Cardiac fibroblast (primary cell): ENCODE measurements around the gene SLC35G6.

ENCODE experiments used
- DNase-seq, 2 donors: peaks; one replicate each; pipeline versions ENCODE4 v3.0.0 to v3.0.0-alpha.2; 2010; ENCODE audit warnings: low read depth in 2 of 2
- H3K4me3 ChIP-seq, 2 donors: replicated peaks in 1 of 2; 1 replicate in 1 of 2; 2 replicates in 1 of 2; pipeline ENCODE4 v1.5.1; 2011; ENCODE audit warnings: low read depth in 2 of 2, low read length in 2 of 2, mild to moderate bottlenecking in 2 of 2, moderate library complexity in 1 of 2
- CTCF ChIP-seq: IDR thresholded peaks from one replicate; pipeline ENCODE4 v1.5.1; 2011; ENCODE audit warnings: low read depth, mild to moderate bottlenecking, low read length, inconsistent platforms

The SLC35G6 gene

GRCh38 chr17:7475764-7476422 is 5.4 kb upstream of the SLC35G6 start:
- no peak for TF ChIP-seq CTCF
- no peak overlapping the region for H3K4me3 ChIP-seq
- DNase-seq, result peak; percentile 37 to 49

DNA sequence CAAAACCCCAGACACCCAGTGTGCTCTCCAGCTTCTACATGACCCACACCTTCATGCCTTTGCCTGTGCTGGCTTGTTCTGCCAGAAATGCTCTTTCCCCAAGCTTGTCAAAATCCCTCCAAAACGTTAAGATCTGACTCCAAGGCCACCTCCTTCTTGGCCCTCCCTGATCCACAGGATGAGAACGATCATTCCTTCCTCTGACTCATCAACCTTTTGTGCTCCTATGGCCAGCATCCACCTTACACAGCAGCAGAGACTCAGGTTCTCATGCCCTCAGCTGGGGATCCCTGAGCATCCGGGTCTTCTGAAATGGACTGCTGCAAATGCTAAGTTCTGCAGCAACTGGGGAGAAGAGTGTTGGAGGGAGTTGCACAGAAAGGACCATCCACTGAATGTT is 4.8 kb upstream of the SLC35G6 start:
- DNase-seq, result peak; percentile 31 to 70
- no peak for TF ChIP-seq CTCF
- no peak overlapping the region for H3K4me3 ChIP-seq

- TF ChIP-seq CTCF, result no peak
- no peak for DNase-seq
- no peak overlapping the region for H3K4me3 ChIP-seq
Measured at GRCh38 chr17:7476951-7477350, 4.3 kb upstream of the SLC35G6 start.

DNA sequence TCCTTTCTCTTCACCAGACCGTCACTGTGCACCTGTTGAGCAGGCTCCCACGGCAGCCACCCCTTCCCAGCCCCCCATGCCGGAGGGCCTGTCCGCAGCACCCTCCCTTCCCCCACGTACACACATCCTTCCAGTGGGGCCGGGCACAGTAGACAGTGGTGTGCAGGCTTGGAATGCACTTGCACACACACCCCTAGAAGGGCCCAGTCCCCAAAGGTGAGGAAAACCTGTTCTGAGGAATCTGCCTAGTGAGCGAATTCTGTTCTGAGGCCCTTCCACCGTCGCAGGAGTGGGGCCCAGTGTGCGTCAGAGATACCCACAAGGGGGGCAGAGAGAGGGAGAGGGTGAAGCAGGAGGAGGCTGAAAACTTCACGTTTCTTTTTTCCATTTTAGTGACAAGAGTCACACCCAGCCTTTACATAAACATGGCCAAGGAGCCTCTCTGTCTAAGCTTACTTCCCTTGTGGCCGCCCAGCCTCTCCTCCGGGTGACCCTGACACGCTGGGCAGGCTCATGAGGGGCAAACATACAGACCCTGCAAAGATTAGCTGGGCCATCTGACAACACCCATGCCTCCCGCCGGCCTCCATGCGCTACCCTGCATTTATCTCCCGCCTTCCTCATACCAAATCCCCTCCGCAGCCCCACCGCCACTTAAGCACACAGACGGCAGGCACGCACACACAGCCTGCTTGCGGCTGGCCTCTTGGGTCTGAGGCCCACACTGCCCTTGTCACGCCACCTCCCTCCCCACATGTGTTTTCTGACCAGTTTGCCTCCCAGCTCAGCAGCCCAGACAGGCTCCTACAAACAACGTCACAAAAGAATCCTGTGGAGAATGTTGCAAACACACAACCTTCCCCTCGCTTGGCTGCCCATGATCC is 3.6 kb upstream of the SLC35G6 start:
- no peak for TF ChIP-seq CTCF
- peak; percentile 76 to 77 for DNase-seq
- H3K4me3 ChIP-seq, result peak overlapping the region; percentile 73 to 79

DNA sequence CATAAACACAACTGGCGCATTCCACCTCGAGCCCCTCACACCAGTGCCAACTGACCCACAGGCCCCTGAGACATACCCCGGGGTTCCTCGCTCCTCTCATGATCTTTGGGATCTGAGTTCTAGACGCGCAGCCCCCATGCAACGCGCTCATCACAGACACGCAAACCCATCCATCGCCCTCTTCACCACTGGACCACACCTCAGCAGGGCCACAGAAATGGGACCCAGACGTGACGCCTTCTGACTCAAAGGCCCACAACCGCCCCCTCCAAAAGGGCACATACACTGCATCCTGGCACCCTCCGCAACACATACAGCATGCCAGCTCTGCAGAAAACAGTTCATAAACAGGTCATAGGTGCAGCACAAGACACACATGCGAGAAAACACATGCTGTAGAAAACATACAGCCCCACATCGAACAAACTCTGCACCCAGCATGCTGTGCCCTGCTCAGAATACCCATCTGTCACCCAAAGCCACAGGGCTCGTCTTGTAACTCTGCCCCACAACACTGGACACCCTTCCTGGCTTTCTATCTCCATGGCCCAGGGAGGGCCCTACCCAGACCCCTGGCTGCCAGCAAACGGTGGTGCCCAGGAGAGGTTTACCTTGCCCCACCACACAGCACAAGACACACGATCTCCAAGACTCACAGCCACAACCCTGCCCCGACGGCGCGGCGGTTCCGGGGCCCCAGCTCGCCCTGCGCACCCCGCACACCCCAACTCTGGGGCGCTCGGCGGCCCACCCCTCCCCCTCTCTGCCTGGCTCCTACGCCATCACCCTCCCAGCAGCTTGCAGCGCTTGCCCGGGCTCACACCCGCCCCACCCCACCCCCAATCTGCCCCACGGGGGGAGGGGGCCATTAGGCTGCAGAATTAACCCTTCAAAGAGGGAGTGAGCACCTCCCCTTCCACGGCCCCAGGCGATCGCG is 2.7 kb upstream of the SLC35G6 start:
- no peak for TF ChIP-seq CTCF

DNA sequence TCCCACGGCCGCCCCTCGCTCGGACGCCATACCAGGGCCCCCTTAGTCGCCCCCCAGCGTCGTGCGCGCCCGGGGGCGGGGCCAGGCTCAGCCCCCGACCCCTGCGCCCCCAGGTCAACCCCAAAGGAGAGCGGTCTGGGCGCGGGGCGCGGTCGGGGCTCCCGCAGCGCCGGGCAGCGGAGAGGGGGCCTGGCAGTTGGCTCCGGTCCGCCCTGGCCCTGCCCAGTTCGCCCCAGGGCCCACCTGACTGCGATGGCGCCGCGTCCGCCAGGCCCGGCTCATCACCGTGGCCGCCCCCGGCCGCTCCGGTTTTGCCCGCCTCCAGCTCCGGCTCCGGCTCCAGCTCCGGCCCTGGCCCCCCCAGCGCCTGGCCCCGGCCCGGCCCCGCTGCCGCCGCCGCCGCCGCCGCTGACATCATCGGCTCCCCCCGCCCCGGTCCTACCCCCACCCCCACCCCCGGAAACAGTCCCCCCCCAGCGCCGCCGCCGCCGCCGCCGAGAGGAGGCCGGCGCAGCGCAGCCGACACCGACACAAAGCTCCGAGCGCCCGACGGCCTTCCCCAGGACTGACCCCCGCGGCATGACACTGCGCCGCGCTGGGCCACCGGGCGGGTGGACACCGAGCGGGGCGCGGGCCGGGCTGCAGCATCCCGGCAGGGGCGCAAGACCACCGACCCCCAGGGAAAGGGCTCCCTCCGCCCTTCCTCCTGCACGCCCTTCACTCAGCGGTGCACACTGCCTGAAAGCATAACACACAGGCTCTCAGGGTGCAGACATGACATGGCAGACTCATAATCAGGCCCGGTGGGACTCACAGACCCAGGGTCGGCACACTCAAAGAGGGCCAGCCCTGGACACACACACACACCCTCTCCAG is 1.8 kb upstream of the SLC35G6 start, which contains the start of gene ZBTB4:
Gene ZBTB4 (minus strand): TSS at position 419 of the 876 bp plus-strand sequence. CDS start 12,830 bp downstream, outside the sequence.
- no peak for TF ChIP-seq CTCF
- peak within 1 kb of the TSS; percentile 73 to 79 for H3K4me3 ChIP-seq
- peak; percentile 39 to 55 for DNase-seq

More for the DNA sequence above, 2.7 kb upstream of the SLC35G6 start:
- H3K4me3 ChIP-seq, result peak overlapping the region; percentile 73 to 79
- DNase-seq, result peak in 1 of 2 donors; percentile 53
